ENCODE measurements around the gene ZNRF3. TPM values are rescaled to one million over a fixed set of nuclear protein-coding genes. Genes with fewer than 3 reads are reported as not detected.

Gene ZNRF3
- polyA plus RNA-seq, 1 experiment, result 1.4 TPM

- Histone ChIP-seq H3K27ac (ENCODE audit: low read depth, low read length) (no peak overlapping the region), H3K9me3 (ENCODE audit: control insufficient read depth, insufficient read depth, low read length) (no peaks in the 10 kb centered on the region), H3K4me3 (ENCODE audit: low read depth, low read length) (no peak overlapping the region), H3K27me3 (ENCODE audit: control insufficient read depth, insufficient read depth, low read length) (no peaks in the 10 kb centered on the region)
- no peak for TF ChIP-seq CTCF (IDR thresholded peaks at IDR 0.05; ENCODE audit: low read depth, low read length)
- POLR2A ChIA-PET, result no interaction called here
- CTCF ChIA-PET, result interaction anchor here (0.7 to 1.2 kb wide), 2 partner anchors 27 to 142 kb away, joined by 3 to 4 read pairs; no protein-coding TSS in a partner anchor
- DNase-seq (ENCODE audit: low read depth, low spot score), result no peak
Observed at GRCh38 chr22:28997342-28997741, 114.0 kb downstream of the ZNRF3 start.

GRCh38 chr22:28998681-28999080 is 115.3 kb downstream of the ZNRF3 start:
- POLR2A ChIA-PET, result interaction anchor here (0.7 to 1.1 kb wide), 2 partner anchors 95 to 115 kb away, joined by 3 read pairs; partner anchors contain the start of gene ZNRF3

GRCh38 chr22:28999510-28999909 is 116.1 kb downstream of the ZNRF3 start:
- POLR2A ChIA-PET, result interaction anchor here (0.6 to 1.1 kb wide), 2 partner anchors 96 to 106 kb away, joined by 3 to 4 read pairs; no protein-coding TSS in a partner anchor
- no peak overlapping the region for H3K27ac ChIP-seq (ENCODE audit: low read depth, low read length)
- no peak for TF ChIP-seq CTCF (IDR thresholded peaks at IDR 0.05; ENCODE audit: low read depth, low read length)
- no peak overlapping the region for H3K4me3 ChIP-seq (ENCODE audit: low read depth, low read length)
- H3K9me3 ChIP-seq (ENCODE audit: control insufficient read depth, insufficient read depth, low read length), result no peaks in the 10 kb centered on the region
- no peak for DNase-seq (ENCODE audit: low read depth, low spot score)
- H3K27me3 ChIP-seq (ENCODE audit: control insufficient read depth, insufficient read depth, low read length), result no peaks in the 10 kb centered on the region
- CTCF ChIA-PET, result interaction anchor here (1.2 kb wide), 1 partner anchor 72 kb away, joined by 3 read pairs; no protein-coding TSS in a partner anchor

More at GRCh38 chr22:28998681-28999080, 115.3 kb downstream of the ZNRF3 start:
- DNase-seq (ENCODE audit: low read depth, low spot score), result no peak
- no peaks in the 10 kb centered on the region for H3K27me3 ChIP-seq (ENCODE audit: control insufficient read depth, insufficient read depth, low read length)
- H3K27ac ChIP-seq (ENCODE audit: low read depth, low read length), result no peak overlapping the region
- no peak for TF ChIP-seq CTCF (IDR thresholded peaks at IDR 0.05; ENCODE audit: low read depth, low read length)
- CTCF ChIA-PET, result interaction anchor here (1.2 kb wide), 1 partner anchor 143 kb away, joined by 3 read pairs; no protein-coding TSS in a partner anchor
- H3K4me3 ChIP-seq (ENCODE audit: low read depth, low read length), result no peak overlapping the region
- no peaks in the 10 kb centered on the region for H3K9me3 ChIP-seq (ENCODE audit: control insufficient read depth, insufficient read depth, low read length)

GRCh38 chr22:28999919-29000556 is 116.7 kb downstream of the ZNRF3 start:
- CTCF ChIA-PET, result interaction anchor here (0.6 to 1.2 kb wide), 4 partner anchors 73 to 252 kb away, joined by 3 to 4 read pairs (median 3); no protein-coding TSS in a partner anchor
- no peak for DNase-seq (ENCODE audit: low read depth, low spot score)
- POLR2A ChIA-PET, result interaction anchor here (0.6 to 1.1 kb wide), 2 partner anchors 96 to 106 kb away, joined by 3 to 4 read pairs; no protein-coding TSS in a partner anchor
- no peak for TF ChIP-seq CTCF (IDR thresholded peaks at IDR 0.05; ENCODE audit: low read depth, low read length)
- H3K4me3 ChIP-seq (ENCODE audit: low read depth, low read length), result no peak overlapping the region
- no peaks in the 10 kb centered on the region for H3K9me3 ChIP-seq (ENCODE audit: control insufficient read depth, insufficient read depth, low read length)
- H3K27ac ChIP-seq (ENCODE audit: low read depth, low read length), result no peak overlapping the region
- H3K27me3 ChIP-seq (ENCODE audit: control insufficient read depth, insufficient read depth, low read length), result no peaks in the 10 kb centered on the region

- no peak for TF ChIP-seq CTCF (IDR thresholded peaks at IDR 0.05; ENCODE audit: low read depth, low read length)
- no peak for DNase-seq (ENCODE audit: low read depth, low spot score)
- no peak overlapping the region for H3K4me3 ChIP-seq (ENCODE audit: low read depth, low read length)
- no peaks in the 10 kb centered on the region for H3K9me3 ChIP-seq (ENCODE audit: control insufficient read depth, insufficient read depth, low read length)
- CTCF ChIA-PET, result interaction anchor here (0.6 to 1.2 kb wide), 4 partner anchors 73 to 251 kb away, joined by 3 to 4 read pairs (median 3); no protein-coding TSS in a partner anchor
- POLR2A ChIA-PET, result no interaction called here
- H3K27me3 ChIP-seq (ENCODE audit: control insufficient read depth, insufficient read depth, low read length), result no peaks in the 10 kb centered on the region
- no peak overlapping the region for H3K27ac ChIP-seq (ENCODE audit: low read depth, low read length)
Observed at GRCh38 chr22:29000641-29001040, 117.3 kb downstream of the ZNRF3 start.
